Stimulated activated CD4-positive, alpha-beta T cell treated with anti-CD3 and anti-CD28 coated beads, TNF-alpha, amount 100 ng/mL, for 24 hours (primary cell): ENCODE measurements around the gene ZBTB21.

Source experiments
- DNase-seq, 3 experiments: peaks; one replicate each; pipeline ENCODE4 v3.0.0-alpha.2; 2020; ENCODE audit warnings: low read depth in 3 of 3

ZBTB21 gene

DNA sequence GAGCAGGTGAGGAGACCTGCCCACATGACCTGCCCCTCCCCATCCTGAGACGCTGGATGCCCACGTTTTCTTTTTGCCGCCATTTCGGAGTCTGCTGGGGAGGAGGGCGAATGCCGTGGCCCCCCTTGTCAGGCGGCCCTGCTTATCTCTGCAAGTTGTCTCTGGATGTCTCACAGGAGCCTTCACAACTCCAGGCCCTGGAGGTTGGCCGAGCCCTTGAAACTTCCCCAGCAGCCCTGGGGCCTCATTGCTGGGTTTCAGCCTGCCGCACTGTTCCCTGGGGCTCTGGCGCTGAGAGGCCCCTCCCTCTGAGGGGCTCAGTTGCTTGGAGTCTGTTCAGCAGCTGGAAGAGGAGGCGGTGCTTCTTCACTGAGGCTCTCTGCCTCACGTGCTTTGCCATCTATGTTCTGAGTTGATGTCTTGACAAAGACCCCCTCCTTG is 29.8 kb upstream of the ZBTB21 start:
- no peak for DNase-seq

- DNase-seq = no peak
Observed at GRCh38 chr21:42039470-42039901, 29.3 kb upstream of the ZBTB21 start.

DNA sequence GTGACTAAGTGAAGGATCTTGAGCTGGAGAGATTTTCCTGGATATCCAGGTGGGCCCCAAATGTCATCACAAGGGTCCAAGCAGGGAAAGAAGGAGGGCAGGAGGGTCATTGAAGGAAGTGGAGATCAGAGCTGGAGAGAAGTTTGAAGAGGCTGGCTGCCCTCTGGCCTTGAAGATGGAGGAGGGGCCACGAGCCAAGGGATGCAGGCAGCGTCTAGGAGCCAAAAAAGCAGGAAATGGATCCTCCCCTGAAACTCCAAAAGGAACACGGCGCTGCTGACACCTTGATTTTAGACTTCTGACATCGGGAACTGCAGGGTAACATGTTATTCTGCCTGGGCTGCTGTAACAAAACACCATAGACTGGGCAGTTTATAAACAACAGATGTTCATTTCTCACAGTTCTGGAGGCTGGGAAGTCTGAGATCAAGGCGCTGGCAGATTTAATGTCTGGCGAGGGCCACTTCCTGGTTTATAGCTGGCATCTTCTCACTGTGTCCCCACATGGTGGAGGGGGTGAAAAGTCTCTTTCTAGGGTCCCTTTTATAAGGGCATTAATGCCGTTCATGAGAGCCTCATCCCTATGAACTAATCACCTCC is 28.8 kb upstream of the ZBTB21 start:
- no peak for DNase-seq

DNA sequence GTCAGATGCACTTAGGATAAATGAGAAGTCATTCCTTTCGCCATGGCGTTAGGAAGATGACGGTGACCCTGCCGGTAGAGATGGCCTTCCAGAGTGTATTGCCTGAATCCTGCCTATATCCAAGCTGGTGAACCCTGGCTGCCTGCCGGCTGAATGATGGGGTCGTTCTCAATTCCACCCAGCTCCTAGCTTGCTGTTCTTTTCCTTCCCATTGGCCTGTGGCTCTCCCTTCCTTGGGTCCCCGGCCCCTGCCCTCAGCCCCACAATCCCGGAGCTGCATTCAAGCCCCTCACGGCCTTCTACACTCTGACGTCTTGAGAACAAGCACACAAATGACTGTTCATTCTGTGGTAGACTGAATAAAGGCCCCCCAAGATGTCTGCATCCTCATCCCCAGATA is 28.2 kb upstream of the ZBTB21 start:
- no peak for DNase-seq

GRCh38 chr21:42037943-42038342 is 27.8 kb upstream of the ZBTB21 start:
- DNase-seq = no peak

DNA sequence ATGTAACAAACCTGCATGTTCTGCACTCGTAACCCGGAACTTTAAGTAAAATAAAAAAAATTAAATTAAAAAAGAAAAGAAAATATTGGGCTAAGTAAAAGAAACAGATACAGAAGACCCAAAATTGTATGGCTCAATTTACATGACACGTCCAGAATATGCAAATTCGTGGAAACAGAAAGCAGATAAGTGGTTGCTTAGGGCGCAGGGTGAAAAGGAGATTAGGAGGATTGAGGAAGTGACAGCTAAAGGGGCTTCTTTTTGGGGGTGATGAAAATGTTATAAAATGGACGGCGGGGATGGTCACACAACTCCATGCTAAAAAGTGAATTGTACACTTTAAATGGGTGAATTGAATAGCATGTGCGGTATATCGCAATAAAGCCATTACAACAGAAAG is 27.4 kb upstream of the ZBTB21 start:
- no peak for DNase-seq

GRCh38 chr21:42036313-42036712 is 26.2 kb upstream of the ZBTB21 start:
- DNase-seq = no peak

DNA sequence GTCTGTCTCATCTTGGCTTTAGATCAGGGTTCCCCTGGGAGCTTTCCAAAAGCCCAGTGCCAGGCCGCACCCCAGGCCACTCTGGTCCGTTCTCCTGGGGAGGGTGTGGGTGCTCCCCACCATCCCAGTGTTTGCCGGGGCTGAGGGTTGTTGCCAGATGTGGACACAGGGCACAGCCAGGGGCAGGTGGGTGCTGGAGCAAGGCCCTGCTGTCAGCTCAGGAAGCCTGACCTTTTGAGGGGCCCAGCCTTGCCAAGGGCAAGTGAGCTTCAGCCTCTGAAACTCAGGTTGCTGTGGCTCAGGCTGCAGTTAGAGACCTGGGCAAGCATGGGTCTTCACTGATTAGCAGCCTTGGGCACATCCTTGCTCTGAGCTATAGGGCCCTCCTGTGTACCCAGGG is 22.8 kb upstream of the ZBTB21 start:
- DNase-seq = no peak

DNA sequence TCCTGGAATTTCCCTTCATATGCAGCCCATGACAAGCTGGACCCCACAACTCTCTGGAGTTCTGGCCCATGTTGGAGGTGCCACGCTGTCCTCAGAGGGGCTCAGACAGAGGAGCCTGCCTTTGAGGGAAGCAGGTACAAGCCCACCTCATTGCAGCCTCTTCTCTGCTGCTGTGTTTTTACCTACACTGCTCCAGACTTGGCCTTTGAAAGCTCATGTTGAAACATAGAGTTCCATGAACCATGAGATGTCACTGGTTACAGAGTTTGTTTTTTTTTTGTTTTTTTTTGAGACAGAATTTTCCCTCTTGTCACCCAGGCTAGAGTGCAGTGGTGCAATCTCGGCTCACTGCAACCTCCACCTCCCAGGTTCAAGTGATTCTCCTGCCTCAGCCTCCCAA is 22.1 kb upstream of the ZBTB21 start:
- no peak for DNase-seq

DNA sequence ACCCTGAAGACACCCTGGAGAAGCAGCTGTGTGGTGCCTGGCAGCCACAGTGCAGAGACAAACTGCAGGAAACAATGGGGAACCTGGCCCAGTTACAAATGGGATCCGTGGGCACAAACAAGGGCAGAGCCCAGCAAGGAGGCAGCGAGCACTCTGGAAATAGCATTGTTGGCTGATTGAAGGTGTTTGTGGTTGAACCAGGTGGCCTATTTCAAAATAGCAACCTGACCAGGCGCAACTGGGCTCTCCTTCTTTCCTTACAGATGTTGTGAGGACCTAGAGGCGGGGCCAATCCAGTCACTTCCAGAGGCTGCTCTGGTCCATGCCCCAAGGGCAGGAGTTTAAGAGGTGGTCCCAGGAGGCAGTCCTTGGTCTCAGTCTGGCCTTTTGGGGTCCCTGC is 21.7 kb upstream of the ZBTB21 start:
- no peak for DNase-seq

- DNase-seq = no peak
Observed at GRCh38 chr21:42031241-42031640, 21.1 kb upstream of the ZBTB21 start.

DNA sequence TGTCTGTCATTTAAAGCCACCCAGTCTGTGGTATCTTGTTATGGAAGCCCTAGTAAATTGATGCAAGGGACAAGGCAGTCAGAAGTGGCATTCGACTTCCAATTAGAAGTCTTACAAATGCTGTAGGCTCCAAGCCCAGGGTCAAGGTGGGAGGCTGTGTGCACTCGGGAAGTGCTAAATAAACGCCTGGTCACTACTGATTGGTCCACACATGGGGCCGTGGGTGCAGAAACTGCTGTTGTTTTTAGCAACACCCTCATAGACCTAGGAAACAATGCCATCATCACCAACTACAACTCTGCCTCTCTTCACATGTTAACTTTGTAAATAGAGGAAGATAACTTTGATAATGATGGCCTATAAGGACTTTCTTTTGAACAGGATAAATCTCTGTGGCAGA is 20.2 kb upstream of the ZBTB21 start:
- no peak for DNase-seq

- DNase-seq = no peak
Observed at GRCh38 chr21:42028766-42029425, 18.7 kb upstream of the ZBTB21 start.

- no peak for DNase-seq
Observed at GRCh38 chr21:42027822-42028765, 17.9 kb upstream of the ZBTB21 start.

DNA sequence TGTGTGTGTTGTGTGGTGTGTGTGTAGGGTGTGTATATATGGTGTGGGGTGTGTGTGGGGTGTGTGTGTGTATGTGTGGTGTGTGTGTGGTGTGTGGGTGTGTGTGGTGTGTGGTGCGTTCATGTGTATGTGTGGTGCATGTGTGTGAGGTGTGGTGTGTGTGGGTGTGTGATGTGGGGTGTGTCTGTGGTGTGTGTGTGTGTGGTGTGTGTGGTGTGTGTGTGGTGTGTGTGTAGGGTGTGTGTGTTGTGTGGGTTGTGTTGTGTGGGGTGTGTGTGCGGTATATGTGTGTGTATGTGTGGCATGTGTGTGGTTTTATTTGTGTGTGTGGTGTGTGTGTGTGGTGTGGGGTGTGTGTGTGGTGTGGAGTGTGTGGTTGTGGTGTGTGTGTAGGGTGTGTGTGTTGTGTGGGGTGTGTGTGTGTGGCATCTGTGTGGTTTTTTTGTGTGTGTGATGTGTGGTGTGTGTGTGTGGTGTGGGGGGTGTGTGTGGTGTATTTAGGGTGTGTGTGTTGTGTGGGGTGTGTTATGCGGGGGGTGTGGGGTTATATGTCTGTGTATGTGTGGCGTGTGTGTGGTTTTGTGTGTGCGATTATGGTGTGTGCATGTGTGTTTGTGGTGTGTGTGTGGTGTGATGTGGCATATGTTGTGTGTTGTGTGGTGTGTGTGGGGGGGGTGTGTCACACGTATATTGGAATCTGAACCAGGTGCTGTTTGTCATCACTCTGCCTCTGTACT is 17.1 kb upstream of the ZBTB21 start:
- DNase-seq = no peak

DNA sequence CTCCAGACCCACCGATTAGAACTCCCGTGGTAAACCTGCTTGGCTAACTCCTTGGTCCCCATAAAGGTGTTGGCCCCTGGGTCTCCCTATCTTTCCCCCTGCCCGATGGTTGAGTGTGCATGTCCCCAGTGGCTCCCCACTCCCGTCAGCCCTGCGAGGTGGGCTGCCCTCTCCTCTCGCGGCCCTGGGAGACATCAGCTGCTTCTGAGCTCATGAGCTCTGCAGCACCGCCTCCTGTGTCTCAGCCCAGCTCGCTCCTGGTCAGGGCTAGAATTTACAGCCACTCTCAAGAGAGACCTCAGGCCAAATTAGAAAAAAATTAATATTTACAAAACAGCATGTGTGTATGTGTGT is 15.9 kb upstream of the ZBTB21 start:
- no peak for DNase-seq

GRCh38 chr21:42025376-42026081 is 15.4 kb upstream of the ZBTB21 start:
- no peak for DNase-seq

GRCh38 chr21:42022906-42023305 is 12.7 kb upstream of the ZBTB21 start:
- no peak for DNase-seq

- DNase-seq = no peak
Observed at GRCh38 chr21:42022091-42022430, 11.9 kb upstream of the ZBTB21 start.

DNA sequence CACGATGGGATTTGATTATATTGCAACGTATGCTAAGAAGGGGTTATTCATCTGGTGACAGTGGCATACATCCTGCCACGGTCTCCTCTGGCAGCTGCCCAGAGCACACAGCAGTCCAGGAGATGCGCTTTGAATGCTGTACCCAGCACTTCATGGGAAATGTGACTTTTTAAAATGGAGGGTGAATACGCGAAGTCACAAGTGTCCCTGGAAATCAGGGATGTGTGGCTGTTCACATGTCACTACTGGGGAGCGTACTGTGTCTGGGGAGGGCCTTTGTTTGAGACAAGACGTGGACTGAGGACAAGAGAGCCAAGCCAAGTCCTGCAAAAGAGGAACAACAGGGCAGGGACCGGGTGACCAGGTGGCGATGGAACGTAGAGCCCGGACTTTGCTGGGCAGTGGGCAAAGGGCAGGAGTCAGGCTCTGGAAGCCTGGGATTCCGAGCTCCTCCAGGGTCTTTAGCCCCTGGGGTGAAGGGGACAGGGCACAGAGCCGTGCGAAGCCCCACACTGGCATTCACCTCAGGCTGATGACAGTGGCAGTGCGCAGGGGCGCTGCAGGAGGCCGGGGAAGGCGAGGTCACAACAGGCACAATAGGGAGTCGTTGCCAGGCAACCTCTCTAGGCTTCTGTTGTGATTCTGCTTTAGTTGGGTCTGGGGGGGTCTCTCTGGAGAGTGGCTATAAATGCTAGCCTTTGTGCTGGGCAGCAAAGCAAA is 11.4 kb upstream of the ZBTB21 start:
- no peak for DNase-seq

DNA sequence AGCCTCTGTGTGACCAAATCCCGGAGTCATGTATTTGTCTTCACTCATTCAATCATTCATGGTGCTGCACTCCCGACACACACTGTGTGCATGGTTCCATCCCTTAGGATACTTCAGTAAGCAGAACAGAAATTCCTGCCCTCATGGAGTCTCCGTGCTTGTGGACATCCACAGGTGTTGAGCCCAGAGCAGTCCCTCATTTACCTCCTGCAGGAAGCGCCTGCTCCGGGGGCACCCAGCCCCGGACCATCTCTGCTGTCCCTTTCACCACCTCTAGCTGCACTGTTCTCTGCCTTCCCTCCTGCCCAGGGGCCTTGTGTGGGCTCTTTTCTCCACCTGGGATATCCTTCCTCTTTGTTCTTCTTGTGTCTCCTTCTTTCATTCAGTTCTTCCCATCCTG is 9.5 kb upstream of the ZBTB21 start:
- no peak for DNase-seq
